DMS153 (cell line): ENCODE data around the gene CLRN3.

Experiments
- DNase-seq: peaks from one replicate; lab custom pipeline; 2025; lab: John Stamatoyannopoulos, UW

Gene CLRN3

DNA sequence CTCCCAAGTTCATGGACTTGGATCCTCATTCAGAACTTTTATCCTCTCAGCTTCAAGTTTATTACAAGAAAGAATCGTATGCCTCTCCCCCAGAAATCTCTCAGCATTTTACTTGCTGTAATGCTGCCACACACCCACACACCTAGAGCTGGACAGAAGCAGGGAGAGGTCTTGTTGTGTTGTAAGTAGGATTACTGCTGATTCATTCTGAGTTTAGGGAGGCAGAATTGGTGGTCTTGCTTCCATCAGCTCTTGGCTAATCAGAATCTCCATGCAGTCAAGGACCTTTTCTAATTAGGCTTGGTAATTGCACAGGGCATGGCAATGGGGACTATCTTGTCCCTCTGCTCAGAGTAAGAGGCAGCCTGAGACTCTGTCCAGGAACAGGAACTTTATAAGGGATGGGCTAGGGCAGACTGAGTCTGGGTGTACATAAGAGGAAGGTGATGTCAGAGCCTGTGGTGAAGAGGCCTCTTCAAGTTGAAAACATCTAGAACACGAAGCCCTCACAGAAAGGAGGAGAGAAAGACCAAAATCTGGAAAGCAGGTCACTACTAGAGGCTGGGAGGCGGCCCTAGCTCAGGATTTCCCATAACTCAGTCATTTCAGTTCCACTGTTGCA lies 7.1 kb upstream of the CLRN3 start:
- DNase-seq = no peak

DNA sequence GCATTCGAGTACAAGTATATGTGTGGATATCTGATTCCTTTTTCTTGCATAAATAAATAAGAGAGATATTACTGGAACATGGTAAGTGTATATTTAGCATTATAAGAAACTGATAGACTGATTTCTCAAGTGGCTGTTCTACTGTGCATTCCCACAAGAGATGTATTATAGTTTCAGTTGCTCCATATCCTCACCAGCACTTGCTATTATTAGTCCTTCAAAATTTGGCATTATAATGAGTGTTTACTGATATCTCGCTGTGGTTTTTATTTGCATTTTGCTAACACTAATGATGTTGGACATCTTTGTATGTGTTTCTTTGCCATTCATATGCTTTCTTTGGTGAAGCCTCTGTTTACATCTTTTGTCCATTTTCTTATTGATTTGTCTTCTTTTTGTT lies 4.4 kb upstream of the CLRN3 start:
- DNase-seq = no peak

DNA sequence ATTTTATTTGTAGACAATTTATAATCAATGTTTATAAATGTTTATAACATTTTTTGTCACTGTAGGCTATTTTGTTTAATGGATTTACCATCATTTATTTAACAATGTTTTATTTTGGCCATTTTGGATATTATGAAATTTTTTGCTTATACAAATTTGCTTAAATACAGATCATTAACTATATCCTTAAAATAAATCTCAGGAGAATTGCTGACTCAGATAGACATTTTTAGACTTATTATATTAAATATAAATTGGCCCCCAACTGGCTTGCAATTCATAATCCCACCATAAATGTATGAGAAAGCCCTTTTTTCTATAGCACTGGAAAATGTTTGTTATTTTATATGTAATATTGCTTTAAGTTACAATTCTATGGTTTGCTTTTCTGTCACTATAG lies 3.8 kb upstream of the CLRN3 start:
- no peak for DNase-seq

DNA sequence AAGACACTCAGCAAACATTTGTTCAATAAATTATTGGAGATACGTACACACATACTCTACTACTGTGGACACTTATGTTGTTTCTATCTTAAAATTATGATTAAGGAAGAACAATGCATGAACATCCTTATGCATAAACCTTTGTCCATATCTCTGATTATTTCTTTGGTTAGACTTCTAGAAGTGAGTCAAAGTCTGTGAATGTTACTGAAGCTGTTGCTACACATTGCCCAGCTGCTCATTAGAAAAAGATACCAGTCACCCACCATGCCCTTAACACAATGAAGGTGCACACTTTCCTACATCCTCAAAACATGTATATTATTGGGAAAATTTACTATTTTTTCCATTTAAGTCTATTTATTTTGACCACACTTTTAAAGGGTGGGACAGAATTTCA lies 1.4 kb upstream of the CLRN3 start:
- no peak for DNase-seq

DNA sequence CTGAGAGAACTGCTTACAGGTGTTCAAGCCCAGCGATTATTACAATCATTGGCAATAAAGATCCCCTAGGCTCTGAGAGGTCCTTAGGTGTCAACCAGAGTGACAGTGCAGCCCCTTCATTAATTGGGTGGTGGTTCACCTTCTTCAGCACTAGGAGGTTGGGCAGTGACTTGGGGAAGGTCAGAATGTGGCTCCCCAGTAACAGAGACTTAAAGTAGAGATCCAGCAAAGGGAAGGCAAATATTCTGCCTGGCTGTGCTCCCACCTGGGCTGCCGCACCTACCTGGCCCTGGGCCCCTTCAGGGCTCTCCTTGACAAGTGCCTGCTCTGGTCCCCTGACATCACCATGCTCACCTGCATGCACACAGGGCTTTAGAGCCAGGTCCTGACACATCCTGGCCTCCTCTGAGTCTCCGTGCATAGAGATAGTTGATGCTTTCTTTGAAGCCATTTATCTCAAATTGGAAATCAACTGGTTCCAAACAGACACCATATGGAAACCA lies 1.9 kb downstream of the CLRN3 start:
- no peak for DNase-seq

DNA sequence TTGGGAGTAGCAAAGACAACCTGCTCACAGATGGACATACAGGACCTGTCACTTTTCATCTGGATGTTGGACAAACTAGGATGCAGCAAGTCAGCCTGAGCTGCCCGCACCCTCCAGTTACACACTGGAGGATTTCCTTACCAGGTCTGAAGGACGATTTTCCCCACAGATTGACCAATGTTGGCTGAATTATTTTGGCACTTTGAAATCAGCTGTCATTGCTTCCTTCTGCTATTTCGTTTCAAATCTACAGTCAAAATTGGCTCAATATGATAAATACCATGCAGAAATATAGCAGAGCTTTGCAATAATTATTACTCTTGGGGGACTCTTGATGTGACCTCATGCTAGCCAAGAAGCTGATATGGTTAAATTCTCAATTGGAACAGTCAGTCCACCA lies 2.5 kb downstream of the CLRN3 start:
- DNase-seq = no peak

DNA sequence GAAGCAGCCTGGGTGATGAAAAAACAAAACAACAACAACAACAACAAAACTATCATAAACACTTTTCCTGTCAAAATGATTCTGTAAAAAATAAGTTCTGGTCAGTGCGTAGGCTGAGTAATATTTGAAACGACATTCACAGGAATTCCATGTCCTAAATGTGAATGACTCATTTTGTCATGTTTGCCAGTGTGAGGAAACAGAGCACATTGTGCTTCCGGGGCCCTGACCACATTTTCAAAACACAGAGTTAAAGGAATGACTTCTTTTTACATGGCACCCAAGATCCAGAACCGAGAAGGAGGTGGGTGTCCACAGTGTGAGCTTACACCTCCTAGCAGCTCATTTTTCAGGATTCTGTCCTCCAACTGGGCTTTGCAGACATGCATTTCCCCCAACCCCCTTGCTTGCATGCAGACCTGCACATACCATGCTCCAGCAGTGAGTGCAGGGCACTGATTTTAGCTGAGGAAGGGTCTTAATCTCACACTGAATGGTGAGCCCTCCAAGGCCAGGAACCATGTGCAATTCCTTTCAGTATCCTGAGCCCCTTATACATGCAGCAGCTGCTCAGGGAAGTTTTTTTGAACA lies 3.0 kb downstream of the CLRN3 start:
- DNase-seq = no peak

DNA sequence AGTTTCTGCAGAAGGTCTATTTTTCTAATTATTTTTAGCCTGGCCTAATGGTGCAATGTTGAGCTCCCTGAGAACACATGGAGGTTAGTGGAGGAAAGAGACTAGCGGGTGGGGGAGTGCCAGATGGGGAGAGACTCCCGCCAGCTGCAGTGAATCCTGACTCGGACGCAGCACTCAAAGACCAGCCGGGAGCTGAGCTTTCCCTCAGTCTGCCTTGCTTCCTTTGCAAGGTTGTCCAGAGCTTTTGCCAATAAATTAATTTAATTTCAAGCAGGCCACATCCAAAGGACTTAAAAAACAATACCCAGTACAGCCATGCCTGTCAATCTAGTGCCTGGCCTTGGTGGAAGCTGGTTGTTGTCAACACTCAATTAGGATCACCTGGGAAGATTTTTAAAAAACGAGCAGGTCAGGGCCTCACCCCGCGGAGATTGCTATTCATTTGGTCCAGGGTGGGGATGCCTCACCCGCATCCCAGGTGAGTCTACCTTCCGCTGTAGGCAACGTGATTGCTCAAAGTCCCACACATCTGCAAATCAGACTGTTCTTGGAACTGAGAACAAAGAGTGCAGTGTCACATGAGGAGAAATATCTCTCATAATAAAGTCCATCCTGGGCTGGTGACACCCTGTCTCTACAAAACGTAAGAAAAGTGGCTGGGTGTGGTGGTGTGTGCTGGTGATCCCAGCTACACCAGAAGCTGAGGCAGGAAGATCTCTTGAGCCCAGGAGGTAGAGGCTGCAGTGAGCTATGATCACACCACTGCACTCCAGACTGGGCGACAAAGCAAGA lies 4.0 kb downstream of the CLRN3 start:
- DNase-seq = no peak

DNA sequence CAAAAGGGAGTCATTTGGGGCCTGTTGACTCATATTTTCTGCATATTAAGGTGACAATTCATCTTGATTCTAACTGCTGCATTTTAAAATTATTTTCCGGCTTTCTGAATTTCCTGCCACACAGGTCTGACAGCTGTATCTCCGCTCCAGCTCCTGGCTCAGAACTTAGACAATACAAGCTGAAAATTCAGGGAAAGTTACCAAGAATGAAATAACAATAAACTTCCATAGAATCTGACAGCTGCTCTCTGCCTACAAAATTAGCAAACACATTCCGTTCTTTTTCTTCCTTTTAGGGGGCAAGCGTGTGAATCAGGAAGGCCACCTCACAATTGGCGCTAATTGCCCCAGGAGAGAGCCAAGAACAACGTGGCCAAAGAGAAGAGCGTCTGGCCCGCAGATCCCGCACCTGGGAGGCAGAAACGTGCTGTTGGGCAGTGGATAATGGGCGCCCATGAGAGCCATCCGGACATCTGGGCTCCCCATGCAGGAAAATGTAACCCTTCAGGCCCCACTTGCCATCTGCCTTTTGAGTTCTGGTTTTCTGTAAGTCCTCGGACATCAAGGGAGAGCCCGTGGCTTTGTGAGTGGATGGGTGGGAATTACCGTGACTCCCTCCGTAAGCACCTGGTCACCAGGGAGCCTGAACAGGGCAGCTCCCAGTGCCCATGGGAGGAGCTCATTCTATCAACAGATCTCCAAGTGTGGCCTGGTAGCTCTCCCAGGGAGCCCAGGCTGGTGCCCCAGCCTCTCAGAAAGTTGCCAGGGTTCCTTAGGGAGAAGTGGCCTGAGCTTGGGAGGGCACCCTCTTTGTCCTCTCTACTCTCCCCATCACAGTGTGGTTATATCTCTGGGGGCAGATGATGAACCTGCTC lies 5.0 kb downstream of the CLRN3 start:
- no peak for DNase-seq

DNA sequence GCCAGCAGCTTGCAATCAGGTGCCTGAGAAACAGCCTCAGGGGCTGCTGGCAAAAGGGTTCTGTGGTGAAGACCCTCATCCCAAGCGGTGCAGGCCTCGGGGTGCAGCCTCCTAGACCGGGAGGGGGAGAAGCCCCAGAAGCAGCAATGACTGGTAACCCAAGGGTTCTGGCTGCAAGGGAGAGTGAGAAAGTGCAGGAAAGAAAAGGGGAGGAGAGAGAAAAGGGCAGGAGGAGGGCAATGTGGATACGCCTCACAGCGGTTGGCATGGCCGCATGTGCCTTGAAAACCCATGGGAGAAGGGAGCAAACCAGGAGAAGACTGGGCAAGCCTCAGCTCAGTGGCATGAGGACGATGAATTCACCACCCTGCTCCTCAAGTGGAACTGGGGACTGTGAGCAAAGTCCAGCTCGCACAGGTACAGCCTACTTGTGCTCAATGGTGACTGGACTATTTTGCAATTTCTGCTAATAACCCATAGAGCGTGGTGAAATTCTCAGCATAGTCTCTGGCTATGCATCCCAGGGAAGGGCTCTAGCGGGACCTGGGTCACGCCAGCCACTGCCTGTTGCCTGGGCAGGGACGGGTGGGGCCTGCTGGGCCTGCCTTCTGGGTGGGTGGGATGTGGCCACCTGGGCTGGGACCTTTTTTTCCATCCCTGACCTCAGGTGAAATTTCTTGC lies 6.2 kb downstream of the CLRN3 start:
- DNase-seq = no peak

DNA sequence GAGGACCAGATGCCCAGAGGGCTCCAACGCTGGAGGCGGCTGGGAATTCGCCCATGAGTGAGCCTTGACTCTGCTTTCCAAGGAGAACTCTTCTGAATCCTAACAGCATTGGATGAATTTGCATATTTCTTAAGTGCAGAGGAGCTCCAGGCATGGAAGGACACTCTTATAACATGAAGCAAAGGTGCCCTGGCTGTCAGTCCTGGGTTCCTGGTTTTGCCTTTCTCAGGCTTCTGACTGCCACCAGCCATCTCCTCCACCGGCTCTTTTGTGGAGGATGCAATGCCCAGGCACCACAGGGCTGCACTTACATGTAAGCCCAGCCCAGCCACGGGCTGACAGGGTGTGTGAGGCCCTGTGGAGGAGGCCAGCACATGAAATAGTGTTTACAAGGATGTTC lies 8.2 kb downstream of the CLRN3 start:
- no peak for DNase-seq

DNA sequence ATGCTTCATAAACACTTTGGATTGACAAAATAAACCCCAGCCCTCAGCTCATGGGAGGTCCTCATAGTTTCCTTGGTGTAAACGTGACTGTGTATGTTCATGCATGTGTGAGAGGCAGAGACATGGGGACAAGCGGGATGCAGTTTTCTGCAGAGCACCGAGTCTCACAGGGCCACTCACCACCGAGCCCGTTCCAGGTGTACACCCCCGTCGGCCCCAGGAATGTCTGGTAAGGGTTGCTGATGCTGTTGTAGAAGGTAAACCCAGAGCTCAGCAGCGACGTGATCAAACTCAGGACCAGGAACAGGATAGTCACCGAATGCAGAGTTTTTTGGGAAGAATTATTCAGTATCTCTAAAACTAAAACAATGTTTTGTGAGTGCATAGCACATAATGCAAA lies 9.2 kb downstream of the CLRN3 start:
- DNase-seq = no peak

DNA sequence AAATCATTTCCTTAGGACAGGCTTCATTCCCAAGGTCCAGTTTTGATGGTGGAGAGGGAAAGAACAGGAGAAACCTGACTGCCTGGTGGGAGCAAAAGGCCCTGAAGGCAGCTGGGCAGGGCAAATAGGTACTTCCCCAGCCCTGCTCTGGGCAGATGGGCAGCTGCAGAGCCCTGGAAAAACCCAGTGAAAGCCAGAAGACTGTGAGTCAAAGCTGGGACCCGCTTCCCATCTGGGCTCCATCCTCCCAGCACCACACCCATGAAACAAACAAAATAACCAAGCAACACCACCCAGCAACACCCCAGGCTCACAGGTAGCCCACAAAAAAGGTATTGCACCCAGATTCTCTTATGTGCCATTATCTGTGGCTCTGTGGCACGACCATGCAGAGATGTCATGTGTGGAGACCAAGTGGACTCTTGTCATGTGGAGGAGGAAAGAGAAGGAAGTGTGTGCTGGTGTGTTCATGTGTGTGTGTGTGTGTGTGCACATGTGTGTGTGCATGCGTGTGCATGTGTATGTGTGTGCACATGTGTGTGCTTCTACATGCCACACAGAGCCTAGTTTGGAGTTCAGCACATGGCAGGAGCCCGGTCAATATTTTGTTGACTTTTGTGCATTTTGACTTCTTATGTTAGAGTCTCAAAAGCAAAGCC lies 9.8 kb downstream of the CLRN3 start:
- DNase-seq = no peak

DNA sequence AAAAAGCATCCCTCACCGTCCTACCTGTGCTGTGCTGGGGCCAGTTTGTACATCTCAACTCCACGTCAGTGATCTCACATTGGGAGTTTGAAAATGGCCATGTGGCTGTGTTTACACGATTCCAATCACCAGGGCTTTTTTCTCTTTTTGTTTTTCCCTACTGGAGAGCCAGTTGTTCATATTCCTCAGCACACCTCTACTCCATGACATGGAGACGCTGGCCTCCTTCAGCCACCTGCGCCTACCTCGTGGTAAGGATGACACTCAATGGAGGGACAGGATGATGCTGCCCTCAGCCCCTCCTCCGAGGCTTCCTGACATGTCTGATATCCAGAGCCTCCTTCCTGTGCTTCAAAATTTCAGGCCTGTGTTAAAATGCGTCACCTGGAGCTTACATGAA lies 10.3 kb downstream of the CLRN3 start:
- no peak for DNase-seq

DNA sequence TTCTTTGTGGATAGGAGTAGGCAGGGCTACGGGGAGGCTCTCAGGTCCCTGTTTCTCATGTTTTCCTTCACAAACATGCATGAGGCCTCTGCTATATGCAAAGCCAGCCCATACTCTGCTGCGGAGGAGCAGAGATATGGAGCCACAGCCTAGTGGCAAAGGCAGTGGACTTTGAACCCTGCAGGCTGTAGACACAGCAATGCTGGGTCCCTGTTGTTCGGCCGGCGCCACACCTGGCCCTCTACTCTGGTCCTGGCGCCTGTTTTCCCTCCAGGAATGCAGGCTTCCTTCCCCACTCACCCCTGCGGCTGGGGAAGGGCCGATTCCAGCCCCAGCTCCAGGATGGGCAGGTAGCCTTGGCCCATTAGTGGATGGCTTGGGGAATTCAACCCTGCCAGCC lies 11.5 kb downstream of the CLRN3 start:
- no peak for DNase-seq

DNA sequence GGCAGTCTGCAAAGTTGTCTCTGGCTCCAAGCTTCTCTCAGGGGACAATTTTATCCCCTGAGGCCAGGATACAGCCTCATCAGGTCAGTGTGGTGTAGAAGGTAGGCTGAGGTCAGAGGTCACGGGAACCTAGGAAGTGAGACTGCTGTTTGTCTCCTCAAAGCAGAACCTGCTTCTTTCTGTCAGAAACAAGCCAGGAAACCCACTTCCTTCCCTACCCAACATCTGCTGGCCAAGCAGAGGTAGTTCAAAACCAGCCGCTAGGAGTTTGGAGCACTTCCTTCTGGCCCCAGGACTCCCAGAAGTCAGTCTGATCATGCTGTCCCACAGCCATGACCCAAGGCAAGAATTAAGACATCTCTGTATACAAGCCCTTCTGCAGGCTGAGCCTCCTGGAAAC lies 12.2 kb downstream of the CLRN3 start:
- no peak for DNase-seq

DNA sequence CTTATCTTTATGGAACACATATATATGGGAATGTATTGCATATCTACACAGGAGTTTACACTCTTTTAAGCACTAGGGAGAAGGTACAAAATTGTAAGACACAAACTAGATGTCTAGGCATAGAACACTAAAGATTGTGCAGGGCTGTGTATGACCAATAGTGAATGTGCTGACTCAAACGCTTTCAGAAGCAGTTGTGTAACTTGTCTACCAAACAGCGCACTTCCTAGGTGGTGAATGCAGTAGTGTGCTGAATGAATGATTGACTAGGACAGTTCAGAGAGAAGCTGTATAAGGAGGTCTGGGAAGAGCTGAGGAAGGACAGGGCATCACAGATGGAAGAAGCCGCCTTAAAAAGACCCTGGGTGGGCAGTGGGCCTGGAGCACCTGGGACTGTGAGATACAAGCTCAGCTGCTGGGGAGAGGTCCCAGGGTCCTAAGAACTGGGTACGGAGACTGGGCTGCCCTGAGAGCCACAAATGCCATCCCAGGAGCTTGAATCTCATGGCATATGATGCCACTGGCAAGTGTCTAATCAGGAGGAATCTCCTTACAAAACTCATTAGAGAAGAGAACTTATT lies 14.2 kb downstream of the CLRN3 start:
- DNase-seq = no peak

DNA sequence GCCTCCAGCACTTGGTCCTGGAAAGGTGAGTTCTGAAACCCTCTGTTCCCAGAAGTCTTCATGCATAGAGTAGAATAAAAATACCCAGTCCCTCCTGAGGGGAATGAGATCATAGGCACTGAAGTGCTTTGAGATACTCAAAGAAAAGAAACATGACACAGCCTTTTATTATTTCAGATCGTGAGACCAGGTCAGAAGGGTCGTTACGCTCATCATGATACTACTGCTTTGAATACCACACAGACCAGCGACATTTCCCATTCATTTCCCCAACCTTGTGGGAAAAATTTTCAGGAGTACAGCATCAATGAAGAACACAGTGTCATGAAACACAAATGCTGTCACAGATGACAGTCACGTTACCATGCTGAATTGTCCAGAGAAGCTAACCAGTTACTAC lies 15.0 kb downstream of the CLRN3 start:
- DNase-seq = no peak

DNA sequence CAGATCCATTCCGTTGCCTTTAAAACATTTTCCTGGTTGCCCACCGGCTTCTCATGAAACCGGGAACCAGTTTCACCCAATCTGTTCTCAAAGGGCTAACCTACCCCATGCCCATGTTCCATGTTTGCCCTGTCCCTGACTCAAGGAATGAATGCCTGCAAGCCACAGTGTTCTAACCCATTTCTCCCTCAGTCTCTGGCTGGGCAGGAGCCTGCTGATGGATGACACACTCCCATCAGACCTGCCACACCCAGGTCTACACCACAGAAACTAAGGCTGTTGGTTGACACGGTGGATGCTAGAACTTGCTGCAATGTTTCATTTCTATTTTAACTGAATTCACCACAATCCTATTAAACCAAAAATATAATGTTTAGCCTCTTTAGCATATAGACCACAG lies 15.6 kb downstream of the CLRN3 start:
- DNase-seq = no peak

DNA sequence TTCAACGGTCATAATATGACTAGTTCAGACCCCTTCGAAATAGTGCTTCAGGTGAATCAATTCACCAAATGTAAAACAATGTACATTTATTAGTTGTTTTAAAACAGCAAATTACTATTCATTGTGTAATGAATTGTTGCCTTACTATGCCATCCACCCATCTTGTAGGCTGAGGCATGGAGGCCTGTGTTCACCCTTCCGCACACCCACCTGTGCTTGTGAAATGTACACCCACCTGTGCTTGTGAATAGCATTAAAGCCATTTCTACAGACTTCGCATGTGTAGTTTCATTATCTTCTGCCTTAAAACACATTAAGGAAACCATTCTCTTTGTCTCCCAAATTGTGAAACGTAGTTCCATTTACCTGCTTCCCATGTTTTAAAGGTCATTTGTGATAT lies 16.8 kb downstream of the CLRN3 start:
- no peak for DNase-seq

DNA sequence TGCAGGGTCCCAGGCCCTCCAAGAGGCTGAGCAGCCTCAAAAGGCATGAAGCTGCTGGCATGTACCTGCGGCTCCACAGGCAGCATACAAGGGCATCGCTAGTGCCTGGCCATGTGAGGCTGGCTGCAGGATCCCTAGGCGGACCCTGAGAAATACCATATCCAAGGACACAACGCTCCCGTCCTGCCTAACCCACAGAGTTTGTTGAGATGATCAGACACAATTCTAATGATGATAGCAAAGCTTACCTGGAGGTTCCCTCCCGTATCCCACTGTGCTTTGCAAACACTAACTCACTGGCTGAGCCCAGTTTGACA lies 17.3 kb downstream of the CLRN3 start:
- DNase-seq = no peak
